GM19193 (cell line): ENCODE measurements around the gene SULT1E1.

Experiments
- POLR2A ChIP-seq: IDR thresholded peaks from 4 replicates; pipeline ENCODE4 v1.6.1; 2011; ENCODE audit not compliant: insufficient read depth, insufficient read length; ENCODE audit errors: extremely low read depth

SULT1E1 gene

GRCh38 chr4:69855822-69856221 is 4.1 kb downstream of the SULT1E1 start:
- TF ChIP-seq POLR2A: no peak

GRCh38 chr4:69849969-69850368 is 10.0 kb downstream of the SULT1E1 start:
- TF ChIP-seq POLR2A: no peak

GRCh38 chr4:69849297-69849696 is 10.6 kb downstream of the SULT1E1 start:
- no peak for TF ChIP-seq POLR2A

GRCh38 chr4:69848028-69848427 is 11.9 kb downstream of the SULT1E1 start:
- TF ChIP-seq POLR2A: no peak

GRCh38 chr4:69843932-69844331 is 16.0 kb downstream of the SULT1E1 start:
- TF ChIP-seq POLR2A: no peak

GRCh38 chr4:69843301-69843700 is 16.6 kb downstream of the SULT1E1 start:
- no peak for TF ChIP-seq POLR2A

GRCh38 chr4:69838977-69839376 is 21.0 kb downstream of the SULT1E1 start:
- TF ChIP-seq POLR2A: no peak

- no peak for TF ChIP-seq POLR2A
Observed at GRCh38 chr4:69836287-69836686, 23.7 kb downstream of the SULT1E1 start.

GRCh38 chr4:69835766-69836165 is 24.2 kb downstream of the SULT1E1 start:
- TF ChIP-seq POLR2A: no peak

- no peak for TF ChIP-seq POLR2A
Observed at GRCh38 chr4:69833251-69833650, 26.7 kb downstream of the SULT1E1 start.

- no peak for TF ChIP-seq POLR2A
Observed at GRCh38 chr4:69832326-69833030, 27.5 kb downstream of the SULT1E1 start.

- TF ChIP-seq POLR2A: no peak
Observed at GRCh38 chr4:69831646-69832325, 28.2 kb downstream of the SULT1E1 start.

- TF ChIP-seq POLR2A: no peak
Observed at GRCh38 chr4:69831270-69831627, 28.7 kb downstream of the SULT1E1 start.

GRCh38 chr4:69830560-69831269 is 29.2 kb downstream of the SULT1E1 start:
- TF ChIP-seq POLR2A: no peak

GRCh38 chr4:69830192-69830559 is 29.8 kb downstream of the SULT1E1 start:
- TF ChIP-seq POLR2A: no peak

GRCh38 chr4:69829678-69830077 is 30.3 kb downstream of the SULT1E1 start:
- no peak for TF ChIP-seq POLR2A

- TF ChIP-seq POLR2A: no peak
Observed at GRCh38 chr4:69828828-69829227, 31.1 kb downstream of the SULT1E1 start.
